GM12878 (cell line): ENCODE measurements around the gene MCHR1. TPM values are rescaled to one million over a fixed set of nuclear protein-coding genes. Genes with fewer than 3 reads are reported as not detected.

Experiments used
- ATAC-seq: fragments of 200-7000 bp; cut with Tn5 transposase; 3 replicates; pipeline ENCODE4 v1.9.1; 2020; ENCODE audit warnings: mild to moderate bottlenecking, moderate library complexity
- BruUV-seq: library from RNA; stranded (reverse); fragments of 400-500 nt; replicated peaks from 2 replicates; lab custom pipeline; 2021; lab: Mats Ljungman, UMichigan
- CTCF ChIA-PET: fragments of 300-600 bp; sonication (Branson Sonifier 250); formaldehyde crosslinking; extraction: SDS; loops from one replicate; lab custom pipeline; 2021; ENCODE audit warnings: inconsistent platforms; lab: Yijun Ruan, JAX
- POLR2A ChIA-PET: fragments of 350-600 bp; formaldehyde crosslinking; extraction: SDS; loops from one replicate; lab custom pipeline; 2021; ENCODE audit warnings: inconsistent platforms; lab: Charles Lee
- RAD21 ChIA-PET: fragments of 300-600 bp; sonication (Branson Sonifier 250); formaldehyde crosslinking; loops from one replicate; lab custom pipeline; 2023; ENCODE audit warnings: antibody characterized with exemption; ENCODE audit not compliant: unreplicated experiment; lab: Charles Lee
- SMC1A ChIA-PET: fragments of 300-600 bp; sonication (Branson Sonifier 250); formaldehyde crosslinking; loops from one replicate; lab custom pipeline; 2023; ENCODE audit not compliant: unreplicated experiment, uncharacterized antibody; lab: Charles Lee
- DNase-seq: peaks from one replicate; pipeline ENCODE4 v3.0.0-alpha.2; 2011; ENCODE audit warnings: low read depth, low spot score
- FAIRE-seq: peaks from 3 replicates; lab custom pipeline; 2011; peaks lifted over from hg19 to GRCh38; lab: Jason Lieb, UNC
- H2AFZ ChIP-seq: 2 replicates; pipeline ENCODE4 v1.6.0; 2011; ENCODE audit warnings: low read depth, low read length, control low read depth; ENCODE audit not compliant: control insufficient read depth
- H3K27ac ChIP-seq: 2 replicates; pipeline ENCODE4 v1.5.1; 2011; ENCODE audit warnings: control low read depth; ENCODE audit not compliant: control insufficient read depth, insufficient read depth
- H3K27me3 ChIP-seq, 2 experiments: replicated peaks in 1 of 2; 2 replicates each; pipeline versions ENCODE4 v1.6.0 to v1.6.1; 2011; ENCODE audit warnings: low read length in 1 of 2; ENCODE audit not compliant: control insufficient read depth in 2 of 2, insufficient read depth in 2 of 2
- H3K36me3 ChIP-seq, 2 experiments: 2 replicates each; pipeline ENCODE4 v1.5.1; 2011; ENCODE audit warnings: low read length in 1 of 2; ENCODE audit not compliant: control insufficient read depth in 2 of 2, insufficient read depth in 2 of 2
- H3K4me1 ChIP-seq: 2 replicates; pipeline ENCODE4 v1.6.1; 2011; ENCODE audit warnings: mild to moderate bottlenecking, low read length, moderate library complexity, mixed read lengths; ENCODE audit not compliant: control insufficient read depth, insufficient read depth
- H3K4me2 ChIP-seq: 2 replicates; pipeline ENCODE4 v1.6.0; 2011; ENCODE audit warnings: control low read depth; ENCODE audit not compliant: control insufficient read depth, insufficient read depth
- H3K4me3 ChIP-seq: fragments of 200-600 bp; sonication (generic); 2 replicates; pipeline ENCODE4 v1.5.1; 2016
- H3K79me2 ChIP-seq: 2 replicates; pipeline ENCODE4 v1.6.0; 2011; ENCODE audit warnings: low read length; ENCODE audit not compliant: control insufficient read depth, insufficient read depth
- H3K9ac ChIP-seq: 2 replicates; pipeline ENCODE4 v1.8.0; 2011; ENCODE audit warnings: low read length, control low read depth, mixed read lengths; ENCODE audit not compliant: control insufficient read depth, insufficient read depth
- H3K9me3 ChIP-seq: replicated peaks from 3 replicates; pipeline ENCODE4 v1.5.1; 2011; ENCODE audit warnings: mild to moderate bottlenecking, low read length; ENCODE audit not compliant: control insufficient read depth, insufficient read depth
- H4K20me1 ChIP-seq: 2 replicates; pipeline ENCODE4 v1.6.0; 2011; ENCODE audit not compliant: control insufficient read depth, insufficient read depth
- CREM ChIP-seq: IDR thresholded peaks from 2 replicates; pipeline ENCODE4 v1.6.1; 2014; ENCODE audit warnings: antibody characterized with exemption, low read depth
- E2F8 ChIP-seq: fragments of 450-650 bp; IDR thresholded peaks from 2 replicates; pipeline ENCODE4 v1.6.1; 2018; ENCODE audit warnings: mild to moderate bottlenecking, low read depth, moderate library complexity; ENCODE audit not compliant: partially characterized antibody
- NBN ChIP-seq: fragments of 450-650 bp; IDR thresholded peaks from 2 replicates; pipeline ENCODE4 v1.6.1; 2016
- NR2F1 ChIP-seq: fragments of 450-650 bp; conservative IDR thresholded peaks from 2 replicates; pipeline ENCODE4 v1.6.1; 2017; ENCODE audit warnings: mild to moderate bottlenecking
- PAX5 ChIP-seq: IDR thresholded peaks from 2 replicates; pipeline ENCODE4 v1.6.1; 2011; ENCODE audit warnings: low read depth, low read length, borderline replicate concordance
- RAD21 ChIP-seq: IDR thresholded peaks from 2 replicates; pipeline ENCODE4 v1.6.1; 2011; ENCODE audit warnings: mild to moderate bottlenecking, low read depth, low read length, moderate library complexity; ENCODE audit not compliant: insufficient read depth
- SPI1 ChIP-seq: IDR thresholded peaks from 2 replicates; pipeline ENCODE4 v1.6.1; 2011; ENCODE audit warnings: low read depth, mild to moderate bottlenecking, low read length, moderate library complexity, borderline replicate concordance; ENCODE audit not compliant: insufficient read depth
- STAT3 ChIP-seq: IDR thresholded peaks from 2 replicates; pipeline ENCODE4 v1.6.1; 2011; ENCODE audit warnings: low read depth, low read length, improper control_type of control experiment
- ZSCAN29 ChIP-seq: fragments of 450-650 bp; IDR thresholded peaks from 2 replicates; pipeline ENCODE4 v1.6.1; 2017; ENCODE audit warnings: mild to moderate bottlenecking, moderate library complexity
- WGBS: methylation state at CpG from one replicate; pipeline ENCODE4 v1.1.6; 2016; ENCODE audit warnings: low lambda C conversion rate; ENCODE audit not compliant: insufficient replicate concordance, insufficient coverage; ENCODE audit errors: missing lambda C conversion rate; 5-methylcytosine and 5-hydroxymethylcytosine counted together
- in situ Hi-C: fragments of 300-500 bp; cut with MboI; formaldehyde crosslinking; loops from 9 replicates; pipeline ENCODE4 v1.14.3; 2018; ENCODE audit warnings: mixed read lengths
- intact Hi-C: fragments of 100-400 bp; cut with micrococcal nuclease; formaldehyde crosslinking; loops from one replicate; pipeline ENCODE4 v1.14.2; 2022; ENCODE audit not compliant: unreplicated experiment
- polyA plus RNA-seq, 11 experiments: library from polyadenylated mRNA; depleted of rRNA in 4 of 11; unstranded in 6 of 11; stranded (reverse) in 5 of 11; fragments of >200 nt; fragmentation: Nextera tagmentation in 4 of 11; fragmentation: Illumina TruSeq in 1 of 11; extraction: Ambion mirVana in 4 of 11; extraction: Trizol in 1 of 11; gene quantifications; 1 replicate in 1 of 11; 2 replicates in 10 of 11; pipeline versions ENCODE4 v1.2.1 to v1.2.3, GENCODE V29; 2011 to 2016; ENCODE audit warnings: inconsistent platforms in 2 of 11, missing spikeins in 2 of 11, low read depth in 1 of 11
- total RNA-seq, 4 experiments: library from RNA; depleted of rRNA in 3 of 4; stranded (reverse); fragments of >200 nt in 3 of 4; fragmentation: Illumina TruSeq in 1 of 4; extraction: Trizol in 1 of 4; gene quantifications; 2 replicates each; pipeline versions ENCODE4 v1.2.1 to v1.2.3, GENCODE V29; 2013 to 2021
- TF ChIP-seq, protein P1 (sequence below): fragments of 450-650 bp; IDR thresholded peaks from 2 replicates; pipeline ENCODE4 v1.6.1; 2017; ENCODE audit warnings: mild to moderate bottlenecking, moderate library complexity
- TF ChIP-seq, protein P2 (sequence below): fragments of 450-650 bp; formaldehyde crosslinking; IDR thresholded peaks from 2 replicates; pipeline ENCODE4 v1.4.0; 2022; ENCODE audit warnings: mild to moderate bottlenecking, moderate library complexity
- TF ChIP-seq, protein P3 (sequence below): IDR thresholded peaks from 2 replicates; pipeline ENCODE4 v1.6.1; 2012; ENCODE audit warnings: low read depth, low read length, improper control_type of control experiment

MCHR1 gene
- total and polyA plus RNA-seq, 10 of the 15 experiments (the other 5 are each of a cell fraction or from before 2014, with no cell fraction given), result not detected

DNA sequence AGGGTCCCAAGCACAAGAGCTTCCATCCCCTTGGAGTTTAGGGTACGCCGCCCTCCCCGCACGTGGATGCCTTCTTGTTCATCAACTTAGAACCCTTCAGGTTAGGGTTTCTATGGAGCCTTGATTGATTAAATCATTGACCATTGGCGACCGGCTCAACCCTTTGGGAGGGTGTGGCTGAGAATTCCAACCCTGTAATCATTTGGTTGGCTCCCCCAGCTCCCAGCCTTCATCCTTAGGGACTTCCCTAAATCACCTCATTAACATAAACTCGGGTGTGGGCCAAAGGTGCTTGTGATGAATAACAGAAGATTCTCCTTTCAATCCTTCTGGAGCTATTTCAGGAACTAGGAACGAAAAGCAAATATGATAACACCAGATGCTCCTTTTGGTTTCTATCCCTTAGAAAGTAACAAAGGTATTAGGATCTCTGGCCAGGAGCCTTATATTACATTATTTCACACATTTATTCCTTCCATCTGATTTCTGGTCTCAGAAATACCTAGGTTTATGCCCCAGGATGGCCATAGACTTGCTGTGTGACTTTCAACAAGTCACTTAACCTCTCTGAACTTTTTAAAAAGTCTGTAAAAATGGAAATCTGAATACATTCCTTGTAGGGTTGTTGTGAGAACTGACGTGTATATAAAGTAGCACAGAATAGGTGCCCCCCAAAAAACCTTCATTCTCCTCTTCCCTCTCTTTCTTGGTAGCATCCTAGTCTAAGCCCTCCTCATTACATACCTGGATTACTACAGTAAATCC lies 26.8 kb downstream of the MCHR1 start:
- Histone ChIP-seq H3K27me3 (no peaks in the 10 kb centered on the region; a peak in 1 of 4 replicates), H3K79me2 (no peaks in the 10 kb centered on the region), H3K36me3 (no peaks in the 10 kb centered on the region), H3K9ac (no peak overlapping the region), H3K27ac (no peak overlapping the region), H3K9me3 (no peaks in the 10 kb centered on the region; the same call in 2 of the 3 replicates), H3K4me1 (no peaks in the 10 kb centered on the region), H2AFZ (no peak overlapping the region), H3K4me3 (no peak overlapping the region), H3K4me2 (no peak overlapping the region), H4K20me1 (no peaks in the 10 kb centered on the region)
- FAIRE-seq, result no peak
- in situ Hi-C loops, result no loop called here
- intact Hi-C loops, result no loop called here
- WGBS, result 42% methylated on average over 9 of the region's 9 CpGs
- ATAC-seq, result no peak
- SMC1A ChIA-PET, result no interaction called here
- RAD21 ChIA-PET, result no interaction called here
- POLR2A ChIA-PET, result no interaction called here
- CTCF ChIA-PET, result interaction anchor here (1.4 kb wide), 1 partner anchor 12 kb away, joined by 4 read pairs; no protein-coding TSS in a partner anchor
- no peak for DNase-seq
- no TSS peak for BruUV-seq
- TF ChIP-seq SPI1, result no peak
- TF ChIP-seq, protein P1, sequence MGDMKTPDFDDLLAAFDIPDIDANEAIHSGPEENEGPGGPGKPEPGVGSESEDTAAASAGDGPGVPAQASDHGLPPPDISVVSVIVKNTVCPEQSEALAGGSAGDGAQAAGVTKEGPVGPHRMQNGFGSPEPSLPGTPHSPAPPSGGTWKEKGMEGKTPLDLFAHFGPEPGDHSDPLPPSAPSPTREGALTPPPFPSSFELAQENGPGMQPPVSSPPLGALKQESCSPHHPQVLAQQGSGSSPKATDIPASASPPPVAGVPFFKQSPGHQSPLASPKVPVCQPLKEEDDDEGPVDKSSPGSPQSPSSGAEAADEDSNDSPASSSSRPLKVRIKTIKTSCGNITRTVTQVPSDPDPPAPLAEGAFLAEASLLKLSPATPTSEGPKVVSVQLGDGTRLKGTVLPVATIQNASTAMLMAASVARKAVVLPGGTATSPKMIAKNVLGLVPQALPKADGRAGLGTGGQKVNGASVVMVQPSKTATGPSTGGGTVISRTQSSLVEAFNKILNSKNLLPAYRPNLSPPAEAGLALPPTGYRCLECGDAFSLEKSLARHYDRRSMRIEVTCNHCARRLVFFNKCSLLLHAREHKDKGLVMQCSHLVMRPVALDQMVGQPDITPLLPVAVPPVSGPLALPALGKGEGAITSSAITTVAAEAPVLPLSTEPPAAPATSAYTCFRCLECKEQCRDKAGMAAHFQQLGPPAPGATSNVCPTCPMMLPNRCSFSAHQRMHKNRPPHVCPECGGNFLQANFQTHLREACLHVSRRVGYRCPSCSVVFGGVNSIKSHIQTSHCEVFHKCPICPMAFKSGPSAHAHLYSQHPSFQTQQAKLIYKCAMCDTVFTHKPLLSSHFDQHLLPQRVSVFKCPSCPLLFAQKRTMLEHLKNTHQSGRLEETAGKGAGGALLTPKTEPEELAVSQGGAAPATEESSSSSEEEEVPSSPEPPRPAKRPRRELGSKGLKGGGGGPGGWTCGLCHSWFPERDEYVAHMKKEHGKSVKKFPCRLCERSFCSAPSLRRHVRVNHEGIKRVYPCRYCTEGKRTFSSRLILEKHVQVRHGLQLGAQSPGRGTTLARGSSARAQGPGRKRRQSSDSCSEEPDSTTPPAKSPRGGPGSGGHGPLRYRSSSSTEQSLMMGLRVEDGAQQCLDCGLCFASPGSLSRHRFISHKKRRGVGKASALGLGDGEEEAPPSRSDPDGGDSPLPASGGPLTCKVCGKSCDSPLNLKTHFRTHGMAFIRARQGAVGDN, result no peak
- no peak for TF ChIP-seq E2F8
- TF ChIP-seq, protein P2, sequence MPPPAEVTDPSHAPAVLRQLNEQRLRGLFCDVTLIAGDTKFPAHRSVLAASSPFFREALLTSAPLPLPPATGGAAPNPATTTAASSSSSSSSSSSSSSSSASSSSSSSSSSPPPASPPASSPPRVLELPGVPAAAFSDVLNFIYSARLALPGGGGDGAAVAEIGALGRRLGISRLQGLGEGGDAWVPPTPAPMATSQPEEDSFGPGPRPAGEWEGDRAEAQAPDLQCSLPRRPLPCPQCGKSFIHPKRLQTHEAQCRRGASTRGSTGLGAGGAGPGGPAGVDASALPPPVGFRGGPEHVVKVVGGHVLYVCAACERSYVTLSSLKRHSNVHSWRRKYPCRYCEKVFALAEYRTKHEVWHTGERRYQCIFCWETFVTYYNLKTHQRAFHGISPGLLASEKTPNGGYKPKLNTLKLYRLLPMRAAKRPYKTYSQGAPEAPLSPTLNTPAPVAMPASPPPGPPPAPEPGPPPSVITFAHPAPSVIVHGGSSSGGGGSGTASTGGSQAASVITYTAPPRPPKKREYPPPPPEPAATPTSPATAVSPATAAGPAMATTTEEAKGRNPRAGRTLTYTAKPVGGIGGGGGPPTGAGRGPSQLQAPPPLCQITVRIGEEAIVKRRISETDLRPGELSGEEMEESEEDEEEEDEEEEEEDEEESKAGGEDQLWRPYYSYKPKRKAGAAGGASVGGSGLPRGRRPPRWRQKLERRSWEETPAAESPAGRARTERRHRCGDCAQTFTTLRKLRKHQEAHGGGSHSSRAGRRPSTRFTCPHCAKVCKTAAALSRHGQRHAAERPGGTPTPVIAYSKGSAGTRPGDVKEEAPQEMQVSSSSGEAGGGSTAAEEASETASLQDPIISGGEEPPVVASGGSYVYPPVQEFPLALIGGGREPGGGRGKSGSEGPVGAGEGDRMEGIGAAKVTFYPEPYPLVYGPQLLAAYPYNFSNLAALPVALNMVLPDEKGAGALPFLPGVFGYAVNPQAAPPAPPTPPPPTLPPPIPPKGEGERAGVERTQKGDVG (CRISPR knock-in tag), result no peak
- TF ChIP-seq CREM, result no peak
- no peak for TF ChIP-seq ZSCAN29
- TF ChIP-seq, protein P3, sequence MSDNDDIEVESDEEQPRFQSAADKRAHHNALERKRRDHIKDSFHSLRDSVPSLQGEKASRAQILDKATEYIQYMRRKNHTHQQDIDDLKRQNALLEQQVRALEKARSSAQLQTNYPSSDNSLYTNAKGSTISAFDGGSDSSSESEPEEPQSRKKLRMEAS, result no peak
- TF ChIP-seq RAD21, result no peak
- TF ChIP-seq STAT3, result no peak
- no peak for TF ChIP-seq NR2F1
- no peak for TF ChIP-seq PAX5
- no peak for TF ChIP-seq NBN
